Measurements from ENCODE around the gene ARHGAP19.

- no peak for TF ChIP-seq CTCF (IDR thresholded peaks at IDR 0.05)
- no peak for TF ChIP-seq POLR2A (IDR thresholded peaks at IDR 0.05)
- no peak for TF ChIP-seq EP300 (IDR thresholded peaks at IDR 0.05)
Observed at GRCh38 chr10:97207131-97207530, 85.3 kb downstream of the ARHGAP19 start.

Measured in tibial nerve (tissue), 4 donors.